Neural cell (in vitro differentiated cells): Measurements from ENCODE around the gene CELF4.

Experiments used
- CTCF ChIP-seq: fragments of 450-650 bp; IDR thresholded peaks from 2 replicates; pipeline ENCODE4 v1.5.1; 2014; ENCODE audit warnings: antibody characterized with exemption, mild to moderate bottlenecking, moderate library complexity; ENCODE audit not compliant: poor library complexity, severe bottlenecking
- EP300 ChIP-seq: fragments of 450-650 bp; conservative IDR thresholded peaks from 2 replicates; pipeline ENCODE4 v1.6.1; 2014; ENCODE audit warnings: antibody characterized with exemption, mild to moderate bottlenecking, moderate library complexity; ENCODE audit not compliant: poor library complexity, severe bottlenecking
- EZH2 ChIP-seq: fragments of 200-600, 300-800 bp; shearing (Covaris generic), sonication (generic); IDR thresholded peaks from 2 replicates; pipeline ENCODE4 v1.6.1; 2014; ENCODE audit warnings: antibody characterized with exemption, low read length, borderline replicate concordance, mild to moderate bottlenecking; ENCODE audit not compliant: insufficient read depth, poor library complexity, severe bottlenecking
- RAD21 ChIP-seq: fragments of 450-650 bp; conservative IDR thresholded peaks from 2 replicates; pipeline ENCODE4 v1.6.1; 2014; ENCODE audit warnings: antibody characterized with exemption, mild to moderate bottlenecking, moderate library complexity
- REST ChIP-seq: IDR thresholded peaks from 2 replicates; pipeline ENCODE4 v1.6.1; 2012; ENCODE audit warnings: borderline replicate concordance
- SMC3 ChIP-seq: fragments of 450-650 bp; conservative IDR thresholded peaks from 2 replicates; pipeline ENCODE4 v1.6.1; 2014; ENCODE audit warnings: antibody characterized with exemption, mild to moderate bottlenecking, moderate library complexity; ENCODE audit not compliant: poor library complexity

GRCh38 chr18:37327063-37327577 is 238.5 kb downstream of the CELF4 start:
- TF ChIP-seq CTCF (no peak), RAD21 (no peak), EZH2 (no peak), SMC3 (no peak), REST (no peak), EP300 (no peak)
